MG63 (cell line): ENCODE results near the gene SLC18A2. TPM values are rescaled to one million over a fixed set of nuclear protein-coding genes. Genes with fewer than 3 reads are reported as not detected.

Experiments
- DNase-seq: peaks from one replicate; pipeline ENCODE4 v3.0.0-alpha.2; 2020
- H3K27me3 ChIP-seq: fragments of 250-450 bp; sonication (Bioruptor Pico); 2 replicates; pipeline ENCODE4 v1.5.1; 2020; ENCODE audit warnings: mild to moderate bottlenecking, moderate library complexity
- H3K36me3 ChIP-seq: fragments of 250-450 bp; sonication (Bioruptor Pico); 2 replicates; pipeline ENCODE4 v1.5.1; 2020; ENCODE audit warnings: mild to moderate bottlenecking, moderate library complexity
- H3K4me3 ChIP-seq: fragments of 250-450 bp; sonication (Bioruptor Pico); 2 replicates; pipeline ENCODE4 v1.5.1; 2020; ENCODE audit warnings: mild to moderate bottlenecking, moderate library complexity
- H3K9me3 ChIP-seq: fragments of 250-450 bp; sonication (Bioruptor Pico); 2 replicates; pipeline ENCODE4 v1.5.1; 2020; ENCODE audit warnings: mild to moderate bottlenecking, moderate library complexity
- total RNA-seq: library from RNA; depleted of rRNA; stranded (reverse); fragments of >200 nt; shearing (Covaris generic); gene quantifications from 2 replicates; pipeline ENCODE4 v1.2.3, GENCODE V29; 2014; ENCODE audit warnings: low replicate concordance; rRNA removed

Gene SLC18A2
- total RNA-seq, result not detected in 2 replicates

DNA sequence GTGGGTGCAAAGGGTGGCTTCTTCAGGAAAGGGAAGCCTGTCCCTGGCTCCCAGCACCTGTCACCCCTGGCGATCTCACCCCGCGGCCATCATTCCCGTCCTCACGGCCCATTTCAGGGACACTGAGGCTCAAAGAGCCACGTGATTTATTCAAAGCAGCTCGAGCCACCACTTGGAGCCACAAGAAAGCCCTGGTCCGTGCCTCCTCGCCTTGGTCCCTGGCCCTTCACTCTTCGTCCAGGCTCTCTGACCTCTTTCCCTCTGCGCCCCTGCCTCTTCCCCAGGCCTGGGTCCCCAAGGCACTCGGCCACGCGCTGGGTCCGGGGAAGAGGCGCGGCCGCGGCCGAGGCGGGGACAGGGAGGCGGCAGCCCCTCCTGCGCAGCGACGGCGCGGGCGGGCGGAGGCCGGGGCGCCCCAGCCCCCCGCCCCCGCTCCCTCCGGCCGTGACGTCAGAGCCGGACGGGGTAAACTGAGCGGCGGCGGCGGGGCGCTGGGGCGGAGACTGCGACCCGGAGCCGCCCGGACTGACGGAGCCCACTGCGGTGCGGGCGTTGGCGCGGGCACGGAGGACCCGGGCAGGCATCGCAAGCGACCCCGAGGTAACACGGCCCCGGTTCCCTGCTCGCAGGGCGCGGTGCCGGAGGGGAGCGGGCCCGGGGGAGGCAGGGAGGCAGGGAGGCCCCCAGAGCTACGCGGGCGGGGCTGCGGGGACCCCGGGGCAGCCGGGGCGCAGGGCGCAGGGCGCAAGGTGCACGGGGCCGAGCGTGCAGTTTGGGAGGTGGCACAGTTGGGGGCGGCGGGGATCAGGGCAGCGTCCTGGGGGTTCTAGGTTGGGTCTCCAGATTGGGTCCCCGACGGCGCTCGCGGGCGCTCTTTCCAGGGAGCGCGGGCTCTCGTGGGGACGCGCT lies at the start of gene SLC18A2:
Gene SLC18A2 (plus strand): TSS at position 494 of the 909 bp plus-strand sequence. CDS start 580 bp downstream, outside the sequence.
- peak within 1 kb of the TSS; percentile 10; the same call in 1 of the 2 replicates for H3K4me3 ChIP-seq
- no peaks in the 10 kb centered on the region for H3K9me3 ChIP-seq
- H3K36me3 ChIP-seq, result no peaks in the 10 kb centered on the region
- DNase-seq, result no peak
- H3K27me3 ChIP-seq, result peaks cover 13% of the 10 kb centered on the region

DNA sequence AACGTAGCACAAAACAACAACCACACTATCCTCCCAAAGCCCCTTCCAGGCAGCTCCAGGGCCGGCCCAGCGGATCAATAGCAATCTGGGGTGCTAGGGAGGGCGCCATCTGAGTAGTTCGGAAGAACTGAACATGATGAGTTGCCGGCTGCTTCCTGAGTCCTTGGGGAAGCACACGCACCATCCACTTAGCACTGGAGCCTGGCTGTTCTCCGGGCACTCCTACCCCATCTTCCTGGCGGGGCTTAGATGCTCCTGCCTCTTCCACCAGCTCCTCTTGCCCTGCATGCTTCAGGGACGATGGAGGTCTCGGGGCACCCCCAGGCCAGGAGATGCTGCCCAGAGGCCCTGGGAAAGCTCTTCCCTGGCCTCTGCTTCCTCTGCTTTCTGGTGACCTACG lies 43.7 kb upstream of the SLC18A2 start, which contains the start of gene KCNK18:
Gene KCNK18 (plus strand): TSS at position 301 of the 400 bp plus-strand sequence. CDS start 0 bp downstream, at position 301.
- H3K4me3 ChIP-seq, result no peak within 1 kb of the TSS
- DNase-seq, result no peak
- H3K27me3 ChIP-seq, result no peaks in the 10 kb centered on the region
- H3K36me3 ChIP-seq, result no peaks in the 10 kb centered on the region
- H3K9me3 ChIP-seq, result no peaks in the 10 kb centered on the region

DNA sequence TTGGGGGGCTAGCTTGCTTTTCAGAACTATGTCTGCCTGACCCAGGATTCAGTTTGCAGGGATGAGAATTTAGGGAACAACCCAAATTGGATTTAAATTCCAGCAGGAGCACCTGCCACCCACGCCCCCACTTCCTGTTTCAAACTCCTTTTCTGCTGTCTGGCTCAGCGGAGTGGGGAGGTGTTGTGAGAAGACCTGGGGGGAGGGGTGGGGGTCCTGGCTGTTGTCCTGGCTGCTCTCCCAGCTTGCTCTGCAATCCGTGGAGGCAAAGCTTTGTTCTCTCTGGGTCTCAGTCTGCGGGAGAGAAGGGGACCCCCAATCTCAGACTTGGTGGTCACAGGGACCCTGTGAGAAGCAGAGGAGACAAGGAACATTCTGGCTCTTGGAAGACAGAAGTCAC lies 42.8 kb upstream of the SLC18A2 start:
- no peak overlapping the region for H3K4me3 ChIP-seq
- no peaks in the 10 kb centered on the region for H3K27me3 ChIP-seq
- H3K36me3 ChIP-seq, result no peaks in the 10 kb centered on the region
- H3K9me3 ChIP-seq, result no peaks in the 10 kb centered on the region
- no peak for DNase-seq

DNA sequence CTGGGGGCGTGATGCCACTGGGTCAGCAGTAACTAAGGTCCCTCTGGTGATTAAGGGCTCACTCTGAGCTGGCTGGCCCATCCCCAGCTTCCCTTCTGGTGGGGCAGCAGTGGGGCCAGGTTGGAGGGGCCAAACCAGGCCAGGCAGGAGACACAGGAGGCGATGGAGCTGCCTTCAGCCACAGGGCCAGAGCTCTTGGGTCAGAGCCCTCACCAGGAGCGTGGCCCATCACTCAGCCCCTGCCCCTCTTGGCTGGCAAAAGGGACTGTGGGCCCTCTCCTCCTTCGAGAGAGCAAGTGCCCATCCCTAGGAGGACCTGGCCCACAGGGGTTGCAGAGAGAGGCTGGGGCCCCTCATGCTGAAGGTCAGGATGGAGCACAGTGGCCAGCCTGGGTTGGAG lies 39.1 kb upstream of the SLC18A2 start:
- H3K4me3 ChIP-seq, result no peak overlapping the region
- no peak for DNase-seq
- no peaks in the 10 kb centered on the region for H3K36me3 ChIP-seq
- no peaks in the 10 kb centered on the region for H3K27me3 ChIP-seq
- no peaks in the 10 kb centered on the region for H3K9me3 ChIP-seq

DNA sequence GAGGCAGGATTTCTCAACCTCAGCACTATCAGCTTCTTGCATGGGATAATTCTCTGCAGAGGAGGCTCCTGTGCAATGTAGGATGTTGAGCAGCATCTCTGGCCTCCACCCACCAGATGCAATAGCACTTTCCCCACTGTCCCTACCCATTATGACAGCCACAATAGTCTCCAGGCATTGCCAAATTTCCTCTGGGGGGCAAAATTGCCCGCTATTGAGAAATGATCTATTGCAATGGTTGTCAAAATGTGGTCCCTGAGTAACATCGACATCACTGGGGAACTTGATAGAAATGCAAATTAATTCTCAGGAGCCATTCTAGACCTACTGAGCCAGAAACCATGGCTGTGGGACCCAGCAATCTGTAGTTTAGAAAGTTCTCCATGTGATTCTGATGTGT lies 36.6 kb upstream of the SLC18A2 start:
- H3K4me3 ChIP-seq, result no peak overlapping the region
- H3K36me3 ChIP-seq, result no peaks in the 10 kb centered on the region
- no peaks in the 10 kb centered on the region for H3K9me3 ChIP-seq
- DNase-seq, result no peak
- H3K27me3 ChIP-seq, result 0 out of 2 replicates have a peak, but pooled peaks cover 2% of the 10 kb centered on the region

DNA sequence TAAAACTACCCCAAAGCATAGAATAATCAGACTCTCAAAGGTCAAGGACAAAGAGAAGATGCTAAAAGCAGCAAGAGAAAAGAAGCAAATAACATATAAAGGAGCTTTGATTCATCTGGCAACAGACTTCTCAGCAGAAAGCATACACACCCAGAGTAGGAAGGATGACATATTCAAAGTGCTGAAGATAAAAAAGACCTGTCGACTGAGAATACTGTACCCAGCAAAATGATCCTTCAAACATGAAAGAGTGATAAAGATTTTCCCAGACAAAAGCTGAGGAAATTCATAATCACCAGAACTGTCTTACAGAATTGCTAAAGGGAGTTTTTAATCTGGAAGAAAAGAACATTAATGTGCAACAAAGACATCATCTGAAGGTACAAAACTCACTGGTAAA lies 28.7 kb upstream of the SLC18A2 start:
- H3K27me3 ChIP-seq, result peaks cover 20% of the 10 kb centered on the region
- no peak for DNase-seq

DNA sequence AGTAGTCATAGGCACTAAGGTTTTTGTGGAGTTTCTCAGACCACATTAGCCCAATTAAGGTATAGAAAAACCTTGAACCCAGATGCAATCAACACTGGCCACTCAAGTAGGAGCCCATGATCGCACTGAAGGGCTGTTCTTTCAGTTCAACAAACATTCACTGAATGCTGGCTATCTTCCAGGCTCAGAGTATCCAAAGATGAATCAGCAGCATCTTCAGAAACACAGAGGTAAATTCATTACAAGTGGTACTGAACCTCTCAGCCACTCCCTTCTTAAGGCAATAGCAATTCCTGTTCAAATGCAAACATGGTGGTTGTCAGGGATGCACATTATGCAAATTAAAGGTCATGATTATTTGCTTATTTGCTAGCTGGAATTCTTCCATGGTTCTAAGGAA lies 26.5 kb upstream of the SLC18A2 start:
- peaks cover 25% of the 10 kb centered on the region for H3K27me3 ChIP-seq
- H3K9me3 ChIP-seq, result peaks cover 9% of the 10 kb centered on the region
- H3K4me3 ChIP-seq, result no peak overlapping the region
- DNase-seq, result no peak
- H3K36me3 ChIP-seq, result no peaks in the 10 kb centered on the region

More for the DNA sequence above, 28.7 kb upstream of the SLC18A2 start:
- Histone ChIP-seq H3K36me3 (no peaks in the 10 kb centered on the region), H3K4me3 (no peak overlapping the region), H3K9me3 (peaks cover 9% of the 10 kb centered on the region)

DNA sequence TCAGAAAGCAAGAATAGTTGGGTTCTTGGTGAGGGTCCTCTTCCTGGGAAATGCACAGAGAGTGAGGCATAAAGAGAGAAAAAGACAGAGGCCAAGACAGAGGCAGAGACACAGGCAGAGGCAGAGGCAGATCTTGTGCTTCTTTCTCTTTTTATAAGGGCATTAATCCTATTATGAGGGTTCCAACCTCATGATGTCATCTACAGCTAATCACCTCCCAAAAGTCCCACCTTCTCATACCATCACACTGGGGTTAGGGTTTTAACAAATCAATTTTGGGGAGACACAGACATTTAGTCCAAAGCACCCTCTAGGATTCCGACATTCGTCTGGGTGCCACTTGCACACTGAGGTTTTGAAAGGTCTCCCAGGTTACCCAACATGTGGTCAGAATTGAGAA lies 25.8 kb upstream of the SLC18A2 start:
- no peaks in the 10 kb centered on the region for H3K36me3 ChIP-seq
- H3K9me3 ChIP-seq, result peaks cover 9% of the 10 kb centered on the region
- H3K27me3 ChIP-seq, result peaks cover 22% of the 10 kb centered on the region
- H3K4me3 ChIP-seq, result no peak overlapping the region
- no peak for DNase-seq

DNA sequence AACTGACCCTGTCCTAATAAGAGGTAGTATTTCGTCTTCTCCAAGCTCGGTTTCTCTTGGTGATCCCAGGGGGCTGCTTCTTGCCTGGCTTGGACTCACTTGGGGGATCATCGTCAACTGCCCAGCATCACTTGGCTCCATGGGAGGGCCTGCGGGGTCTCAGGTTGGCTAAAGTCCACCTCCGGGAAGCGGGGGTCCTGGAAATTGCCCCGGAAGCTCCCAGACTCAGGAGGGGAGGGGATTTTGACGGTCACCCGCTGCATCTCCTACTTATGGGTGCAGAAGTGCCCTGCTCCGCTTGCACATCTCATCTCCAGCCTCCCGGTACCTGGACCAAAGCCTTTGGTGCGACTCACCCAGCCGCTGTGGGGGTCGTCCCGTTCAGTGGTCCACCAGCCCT lies 24.9 kb upstream of the SLC18A2 start:
- no peak for DNase-seq
- H3K9me3 ChIP-seq, result peaks cover 9% of the 10 kb centered on the region
- H3K4me3 ChIP-seq, result no peak overlapping the region
- no peaks in the 10 kb centered on the region for H3K36me3 ChIP-seq
- peaks cover 21% of the 10 kb centered on the region for H3K27me3 ChIP-seq

DNA sequence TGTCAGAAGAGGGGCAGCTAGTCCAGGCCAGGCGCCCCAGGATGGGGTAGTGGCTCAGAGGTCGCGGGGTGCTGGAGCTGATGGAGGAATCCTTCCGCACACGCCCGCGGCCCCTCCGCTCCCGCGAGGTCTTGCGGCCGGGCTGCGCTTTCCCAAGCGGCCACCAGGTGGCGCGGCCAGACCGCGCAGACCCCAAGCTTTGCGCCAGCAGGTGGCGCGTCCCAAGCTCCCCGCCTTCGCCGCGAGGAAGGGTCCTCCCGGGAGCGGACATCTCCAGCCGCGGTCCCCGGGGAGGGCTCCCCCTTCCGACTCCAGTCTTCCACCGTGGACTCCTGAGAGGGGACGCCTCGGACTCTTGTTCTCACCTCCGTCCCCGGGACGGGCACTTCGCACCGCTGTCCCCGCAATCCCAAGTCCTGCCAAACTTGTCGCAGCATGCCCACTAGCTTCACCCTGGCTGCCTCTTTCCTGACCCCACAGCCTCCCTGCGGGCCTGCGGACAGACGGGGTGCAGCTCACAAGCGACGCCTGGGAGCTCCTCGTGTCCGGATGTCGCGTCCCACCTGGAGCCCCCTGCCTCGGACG lies 24.2 kb upstream of the SLC18A2 start:
- DNase-seq, result peak; percentile 61
- Histone ChIP-seq H3K27me3 (peaks cover 21% of the 10 kb centered on the region), H3K36me3 (no peaks in the 10 kb centered on the region), H3K9me3 (peaks cover 9% of the 10 kb centered on the region), H3K4me3 (peak overlapping the region; percentile 27)

DNA sequence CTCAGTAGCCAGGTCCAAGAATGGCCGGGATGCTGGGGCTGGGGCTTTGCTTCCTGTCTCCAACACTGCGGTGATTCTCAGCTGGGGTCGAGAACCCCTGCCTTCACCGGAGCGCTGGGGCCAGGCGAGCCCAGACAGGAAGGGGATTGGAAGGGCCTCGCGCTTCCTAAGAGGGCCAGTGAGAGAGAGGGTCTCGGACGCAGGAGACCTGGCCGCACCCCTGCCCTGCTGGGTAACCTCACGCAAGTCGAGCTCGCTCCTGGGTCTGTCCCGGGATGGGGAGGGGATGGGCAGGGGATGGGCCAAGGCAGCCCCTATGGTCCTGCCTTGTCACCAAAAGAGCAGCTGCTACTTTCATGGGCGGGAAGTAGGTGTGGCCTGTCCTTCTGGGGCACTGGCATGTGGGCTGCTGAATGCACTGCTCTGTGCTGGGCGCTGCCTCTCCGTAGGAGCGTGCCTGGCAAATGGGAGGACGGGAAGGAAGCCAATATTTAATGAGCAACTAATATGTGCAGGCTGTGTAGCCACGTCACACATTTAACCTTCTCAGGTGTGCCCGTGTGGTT lies 23.6 kb upstream of the SLC18A2 start:
- DNase-seq, result no peak
- peaks cover 4% of the 10 kb centered on the region for H3K9me3 ChIP-seq
- H3K27me3 ChIP-seq, result peaks cover 21% of the 10 kb centered on the region
- no peaks in the 10 kb centered on the region for H3K36me3 ChIP-seq
- peak overlapping the region; percentile 27 for H3K4me3 ChIP-seq

DNA sequence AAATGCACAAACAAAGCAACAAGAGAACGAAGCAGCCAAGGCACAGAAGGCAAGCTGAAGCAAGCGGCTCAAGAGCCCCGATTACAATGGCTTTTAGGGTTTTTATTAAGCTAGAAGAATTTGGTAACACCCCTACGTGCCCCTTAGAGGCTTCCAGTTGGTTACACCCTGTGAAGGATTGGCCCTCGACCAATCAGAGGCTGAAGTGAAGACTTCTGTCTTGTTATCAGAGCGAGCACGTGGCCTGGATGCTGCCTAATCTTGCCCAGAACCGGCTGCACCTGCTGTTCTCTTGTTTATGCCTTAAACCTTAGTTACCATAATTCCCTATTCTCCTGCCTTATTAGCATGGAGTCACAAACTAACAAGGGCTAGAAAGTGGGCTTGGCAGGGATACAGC lies 22.3 kb upstream of the SLC18A2 start:
- H3K4me3 ChIP-seq, result no peak overlapping the region
- no peak for DNase-seq
- H3K27me3 ChIP-seq, result peaks cover 21% of the 10 kb centered on the region
- H3K9me3 ChIP-seq, result no peaks in the 10 kb centered on the region
- H3K36me3 ChIP-seq, result no peaks in the 10 kb centered on the region

DNA sequence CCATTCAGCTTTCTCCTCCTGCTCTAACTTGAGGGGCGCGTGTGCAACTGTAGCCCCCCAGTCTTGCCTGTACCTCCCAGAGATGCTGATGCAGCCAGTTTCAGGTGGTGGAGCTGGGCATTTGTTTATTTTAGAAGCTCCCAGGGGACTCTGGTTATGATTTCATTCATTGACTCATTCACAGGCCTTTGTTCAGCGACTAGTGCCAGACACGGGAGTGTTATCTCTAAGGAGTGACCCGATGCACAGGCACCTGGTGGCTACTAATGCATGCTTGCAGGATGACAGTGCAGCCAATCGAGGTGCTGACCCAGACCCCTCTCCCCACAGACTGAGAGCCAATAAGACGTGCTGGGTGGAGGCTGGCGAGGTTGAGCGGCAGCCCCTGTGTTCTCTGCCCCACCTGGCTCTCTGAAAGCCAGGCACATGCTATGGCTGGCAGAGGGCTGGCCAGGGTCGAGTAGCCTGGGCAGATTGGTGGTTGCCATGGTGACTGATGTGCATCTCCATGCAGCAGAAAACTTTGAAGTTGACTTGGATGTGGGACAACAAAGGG lies 19.7 kb upstream of the SLC18A2 start:
- Histone ChIP-seq H3K36me3 (no peaks in the 10 kb centered on the region), H3K27me3 (peaks cover 11% of the 10 kb centered on the region), H3K4me3 (no peak overlapping the region), H3K9me3 (no peaks in the 10 kb centered on the region)
- DNase-seq, result peak; percentile 32

DNA sequence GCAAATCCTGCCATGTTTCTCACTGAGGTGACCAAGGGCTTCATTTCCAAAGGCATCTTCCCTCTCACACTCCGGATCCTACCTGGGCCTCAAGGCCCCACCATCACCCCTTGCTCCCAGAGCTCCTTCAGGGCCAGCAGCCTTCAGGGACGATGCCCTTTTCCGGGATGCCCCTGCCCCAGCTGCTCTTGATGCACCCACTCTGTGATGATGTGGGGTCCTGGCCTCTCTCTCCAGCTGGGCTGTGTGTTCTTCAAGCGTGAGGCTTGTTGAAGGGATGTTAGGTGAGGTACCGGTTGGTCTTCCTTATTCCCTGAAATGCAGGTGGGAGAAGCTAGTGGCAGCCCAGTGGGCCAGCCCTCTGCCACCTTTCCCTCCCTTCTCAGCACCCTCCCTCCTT lies 18.4 kb upstream of the SLC18A2 start:
- peaks cover 4% of the 10 kb centered on the region; the same call in 1 of the 2 replicates for H3K27me3 ChIP-seq
- no peak overlapping the region for H3K4me3 ChIP-seq
- H3K9me3 ChIP-seq, result no peaks in the 10 kb centered on the region
- H3K36me3 ChIP-seq, result no peaks in the 10 kb centered on the region
- no peak for DNase-seq

DNA sequence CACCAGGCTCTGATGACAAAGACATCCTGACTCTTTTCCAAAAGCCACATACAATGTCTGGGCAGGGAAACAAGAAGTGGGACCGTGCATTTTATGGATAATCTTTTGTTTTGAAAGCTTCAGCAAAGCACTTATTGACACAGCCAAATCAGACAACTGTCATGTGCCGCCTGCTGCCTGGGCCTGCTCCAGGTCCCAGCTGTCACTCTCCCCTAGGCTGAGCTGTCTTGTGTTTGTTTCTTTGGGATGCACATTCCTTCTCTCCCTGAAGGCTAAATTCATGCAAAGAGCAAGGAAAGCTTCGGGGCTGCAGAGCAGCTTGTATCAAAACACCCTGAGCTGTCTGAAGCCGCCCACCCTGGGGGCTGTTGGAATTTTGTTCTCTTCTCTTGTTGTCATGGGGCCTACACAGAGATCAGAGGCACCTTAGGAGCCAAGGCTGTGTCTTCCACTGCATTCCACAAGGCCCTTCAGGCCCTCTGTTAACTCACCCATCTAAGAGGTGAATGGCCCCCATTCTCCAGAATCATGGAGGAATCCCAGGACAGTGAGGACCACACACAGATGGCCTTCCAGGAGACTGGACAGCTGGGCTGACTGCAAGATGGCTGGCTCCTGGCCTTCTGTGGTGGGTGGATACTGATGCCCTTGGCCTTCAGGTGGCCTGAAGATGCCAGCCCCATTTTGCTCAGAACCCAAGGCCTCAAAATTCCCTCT lies 17.8 kb upstream of the SLC18A2 start:
- Histone ChIP-seq H3K27me3 (peaks cover 2% of the 10 kb centered on the region; the same call in 1 of the 2 replicates), H3K9me3 (no peaks in the 10 kb centered on the region), H3K36me3 (no peaks in the 10 kb centered on the region), H3K4me3 (no peak overlapping the region)
- no peak for DNase-seq

DNA sequence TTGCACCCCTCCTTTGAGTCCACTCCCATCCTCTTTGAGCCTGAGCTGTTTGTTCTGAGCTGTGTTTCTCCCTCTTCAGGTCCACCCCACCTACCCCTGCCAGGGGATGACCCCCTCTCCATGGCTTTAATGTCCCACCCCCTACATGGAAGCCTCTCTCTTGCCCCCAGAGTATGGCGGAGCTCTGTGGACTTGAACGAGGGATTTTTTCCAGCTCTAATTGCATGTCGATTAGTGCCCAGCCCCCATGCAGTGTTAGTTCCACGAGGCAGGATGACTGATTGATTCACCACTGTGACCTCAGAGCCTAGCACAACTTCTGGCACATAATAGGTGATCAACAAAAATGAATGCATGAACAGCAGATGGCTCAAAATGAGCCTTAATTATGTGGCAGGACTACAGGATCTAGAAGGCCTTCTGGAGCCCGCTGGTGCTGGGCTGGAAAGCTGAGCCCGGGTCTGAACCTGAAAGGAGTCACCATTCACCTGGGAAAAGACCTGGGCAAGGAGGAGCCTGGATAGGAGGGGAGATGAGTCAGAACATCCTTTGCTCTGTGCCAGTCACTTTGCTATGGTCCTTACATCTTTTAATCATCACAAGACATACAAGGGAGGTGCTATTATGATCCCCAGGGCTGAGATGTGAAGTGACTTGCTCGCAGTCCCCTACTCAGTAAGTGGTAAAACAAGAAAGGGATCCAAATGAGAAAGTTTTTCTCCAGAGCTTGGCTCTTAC lies 17.1 kb upstream of the SLC18A2 start:
- Histone ChIP-seq H3K27me3 (peaks cover 2% of the 10 kb centered on the region; the same call in 1 of the 2 replicates), H3K9me3 (no peaks in the 10 kb centered on the region), H3K4me3 (no peak overlapping the region), H3K36me3 (no peaks in the 10 kb centered on the region)
- DNase-seq, result no peak
